H7 (cell line): ENCODE data around the gene VWA3A. TPM values are rescaled to one million over a fixed set of nuclear protein-coding genes. Genes with fewer than 3 reads are reported as not detected.

Source experiments
- DNase-seq: peaks from one replicate; pipeline ENCODE4 v3.0.0; 2012
- H3K27me3 ChIP-seq: 2 replicates; pipeline ENCODE4 v1.6.0; 2011; ENCODE audit warnings: mild to moderate bottlenecking, low read length; ENCODE audit not compliant: control insufficient read depth, insufficient read depth
- H3K36me3 ChIP-seq: replicated peaks from 2 replicates; pipeline ENCODE4 v1.5.1; 2011; ENCODE audit warnings: low read length; ENCODE audit not compliant: control insufficient read depth, insufficient read depth
- H3K4me3 ChIP-seq: 2 replicates; pipeline ENCODE4 v1.5.1; 2011; ENCODE audit warnings: low read depth, mild to moderate bottlenecking, control low read depth, low read length, moderate library complexity; ENCODE audit not compliant: insufficient read depth
- total RNA-seq: library from RNA; depleted of rRNA; stranded (reverse); fragments of >200 nt; shearing (Covaris generic); gene quantifications from 2 replicates; pipeline ENCODE4 v1.2.3, GENCODE V29; 2014

Gene VWA3A
- total RNA-seq, 1 experiment from 2014 or later = 0.24 TPM

GRCh38 chr16:22073350-22073749, 19.0 kb upstream of the VWA3A start:
- no peaks in the 10 kb centered on the region for H3K27me3 ChIP-seq

GRCh38 chr16:22075043-22075757, 17.1 kb upstream of the VWA3A start:
- Histone ChIP-seq H3K4me3 (no peak overlapping the region), H3K27me3 (no peaks in the 10 kb centered on the region), H3K36me3 (no peaks in the 10 kb centered on the region; the same call in 1 of the 2 replicates)
- no peak for DNase-seq

More at GRCh38 chr16:22073350-22073749, 19.0 kb upstream of the VWA3A start:
- no peak for DNase-seq
- H3K36me3 ChIP-seq = no peaks in the 10 kb centered on the region
- H3K4me3 ChIP-seq = no peak overlapping the region

- no peak for DNase-seq
- H3K27me3 ChIP-seq = no peaks in the 10 kb centered on the region
- H3K36me3 ChIP-seq = no peaks in the 10 kb centered on the region; the same call in 1 of the 2 replicates
- H3K4me3 ChIP-seq = no peak overlapping the region
Measured at GRCh38 chr16:22075776-22076175, 16.6 kb upstream of the VWA3A start.

GRCh38 chr16:22077700-22078313, 14.5 kb upstream of the VWA3A start:
- H3K4me3 ChIP-seq = no peak overlapping the region
- DNase-seq = peak; percentile 65
- no peaks in the 10 kb centered on the region for H3K27me3 ChIP-seq
- H3K36me3 ChIP-seq = no peaks in the 10 kb centered on the region; the same call in 1 of the 2 replicates

- Histone ChIP-seq H3K4me3 (no peak overlapping the region), H3K36me3 (no peaks in the 10 kb centered on the region; the same call in 1 of the 2 replicates), H3K27me3 (no peaks in the 10 kb centered on the region)
- no peak for DNase-seq
Measured at GRCh38 chr16:22078656-22079055, 13.7 kb upstream of the VWA3A start.

GRCh38 chr16:22081050-22081449, 11.3 kb upstream of the VWA3A start:
- no peaks in the 10 kb centered on the region for H3K27me3 ChIP-seq
- H3K36me3 ChIP-seq = no peaks in the 10 kb centered on the region; the same call in 1 of the 2 replicates
- no peak overlapping the region for H3K4me3 ChIP-seq
- DNase-seq = no peak

- Histone ChIP-seq H3K36me3 (no peaks in the 10 kb centered on the region), H3K4me3 (no peak overlapping the region), H3K27me3 (no peaks in the 10 kb centered on the region)
- no peak for DNase-seq
Measured at GRCh38 chr16:22086440-22086839, 5.9 kb upstream of the VWA3A start.

GRCh38 chr16:22088642-22089041, 3.7 kb upstream of the VWA3A start:
- no peaks in the 10 kb centered on the region for H3K36me3 ChIP-seq
- H3K4me3 ChIP-seq = no peak overlapping the region
- no peak for DNase-seq
- H3K27me3 ChIP-seq = no peaks in the 10 kb centered on the region

GRCh38 chr16:22089910-22090309, 2.4 kb upstream of the VWA3A start:
- DNase-seq = no peak
- Histone ChIP-seq H3K36me3 (no peaks in the 10 kb centered on the region), H3K4me3 (no peak overlapping the region), H3K27me3 (no peaks in the 10 kb centered on the region)

GRCh38 chr16:22091721-22092120, 620 bp upstream of the VWA3A start:
- Histone ChIP-seq H3K27me3 (no peaks in the 10 kb centered on the region), H3K36me3 (no peaks in the 10 kb centered on the region), H3K4me3 (no peak overlapping the region)
- no peak for DNase-seq

GRCh38 chr16:22093331-22093730, 990 bp downstream of the VWA3A start:
- no peak for DNase-seq
- Histone ChIP-seq H3K4me3 (no peak overlapping the region), H3K27me3 (no peaks in the 10 kb centered on the region), H3K36me3 (no peaks in the 10 kb centered on the region)

GRCh38 chr16:22093996-22094395, 1.7 kb downstream of the VWA3A start:
- DNase-seq = no peak
- Histone ChIP-seq H3K36me3 (no peaks in the 10 kb centered on the region), H3K27me3 (no peaks in the 10 kb centered on the region), H3K4me3 (no peak overlapping the region)

GRCh38 chr16:22098405-22099255, 6.3 kb downstream of the VWA3A start:
- no peaks in the 10 kb centered on the region for H3K36me3 ChIP-seq
- H3K4me3 ChIP-seq = no peak overlapping the region
- H3K27me3 ChIP-seq = no peaks in the 10 kb centered on the region
- DNase-seq = peak; percentile 51

GRCh38 chr16:22099256-22099975, 7.1 kb downstream of the VWA3A start:
- no peak overlapping the region for H3K4me3 ChIP-seq
- DNase-seq = no peak
- H3K27me3 ChIP-seq = no peaks in the 10 kb centered on the region
- H3K36me3 ChIP-seq = no peaks in the 10 kb centered on the region
